OCI-LY7 (cell line): ENCODE data around the gene NOTCH4.

Experiments
- CTCF ChIP-seq: fragments of 200-600 bp; sonication (generic); conservative IDR thresholded peaks from 2 replicates; pipeline ENCODE4 v1.5.1; 2014; ENCODE audit warnings: mild to moderate bottlenecking, antibody characterized with exemption, low read length, moderate library complexity, mixed read lengths
- EZH2phosphoT487 ChIP-seq: fragments of 200-600 bp; sonication (generic); IDR thresholded peaks from 2 replicates; pipeline ENCODE4 v1.6.1; 2018; ENCODE audit warnings: low read depth, borderline replicate concordance, mild to moderate bottlenecking, mixed run types, antibody characterized with exemption, low read length, moderate library complexity, mixed read lengths

- TF ChIP-seq CTCF: no peak
- TF ChIP-seq EZH2phosphoT487: no peak
These were observed 50.7 kb downstream of the NOTCH4 start for GRCh38 chr6:32173051-32173727.
